HEK293 (cell line): Measurements from ENCODE around the gene SPRED2.

ENCODE experiments used
- CTCF ChIA-PET: fragments of 350-600 bp; formaldehyde crosslinking; extraction: SDS; loops from one replicate; lab custom pipeline; 2021; ENCODE audit warnings: antibody characterized with exemption; lab: Yijun Ruan, JAX
- POLR2A ChIA-PET: fragments of 300-600 bp; formaldehyde crosslinking; extraction: SDS; loops from one replicate; lab custom pipeline; 2020; ENCODE audit warnings: antibody characterized with exemption, inconsistent platforms; lab: Yijun Ruan, JAX
- H3K27ac ChIP-seq: fragments of 200-500 bp; sonication (Bioruptor generic); 2 replicates; pipeline ENCODE4 v1.5.1; 2014; ENCODE audit warnings: low read depth, low read length, control low read depth, inconsistent platforms; ENCODE audit errors: extremely low read depth
- H3K36me3 ChIP-seq, 2 experiments: fragments of 200-500 bp in 1 of 2; sonication (Bioruptor generic) in 1 of 2; 1 replicate in 1 of 2; 2 replicates in 1 of 2; pipeline ENCODE4 v1.5.1; 2014 to 2017; ENCODE audit warnings: inconsistent platforms in 2 of 2, low read length in 2 of 2; ENCODE audit not compliant: control insufficient read depth in 2 of 2, insufficient read depth in 1 of 2
- H3K4me1 ChIP-seq: fragments of 200-500 bp; sonication (Bioruptor generic); 2 replicates; pipeline ENCODE4 v1.5.1; 2014; ENCODE audit warnings: mild to moderate bottlenecking, low read length, inconsistent platforms; ENCODE audit not compliant: control insufficient read depth, insufficient read depth
- H3K4me3 ChIP-seq: 2 replicates; pipeline ENCODE4 v1.5.1; 2011; ENCODE audit warnings: low read depth, mild to moderate bottlenecking, control low read depth, low read length, moderate library complexity
- H3K9me3 ChIP-seq: fragments of 200-500 bp; sonication (Bioruptor generic); 2 replicates; pipeline ENCODE4 v1.5.1; 2014; ENCODE audit warnings: low read depth, low read length, inconsistent platforms; ENCODE audit not compliant: control insufficient read depth, insufficient read depth
- KLF1 ChIP-seq: fragments of 450-650 bp; formaldehyde crosslinking; IDR thresholded peaks from 2 replicates; pipeline ENCODE4 v1.5.1; 2016; ENCODE audit warnings: missing biosample characterization, missing genetic modification characterization
- OVOL3 ChIP-seq: fragments of 450-650 bp; formaldehyde crosslinking; IDR thresholded peaks from 2 replicates; pipeline ENCODE4 v1.5.1; 2016; ENCODE audit warnings: missing biosample characterization, missing genetic modification characterization
- SP2 ChIP-seq: fragments of 450-650 bp; formaldehyde crosslinking; IDR thresholded peaks from 2 replicates; pipeline ENCODE4 v1.5.1; 2016; ENCODE audit warnings: missing biosample characterization, missing genetic modification characterization
- ZBTB1 ChIP-seq: fragments of 450-650 bp; formaldehyde crosslinking; IDR thresholded peaks from 2 replicates; pipeline ENCODE4 v1.5.1; 2016; ENCODE audit warnings: missing biosample characterization, missing genetic modification characterization
- ZBTB20 ChIP-seq: fragments of 450-650 bp; formaldehyde crosslinking; IDR thresholded peaks from 2 replicates; pipeline ENCODE4 v1.5.1; 2016; ENCODE audit warnings: missing biosample characterization, missing genetic modification characterization
- ZBTB8A ChIP-seq: fragments of 450-650 bp; formaldehyde crosslinking; IDR thresholded peaks from 2 replicates; pipeline ENCODE4 v1.5.1; 2016; ENCODE audit warnings: missing biosample characterization, missing genetic modification characterization
- ZNF138 ChIP-seq: fragments of 450-650 bp; formaldehyde crosslinking; IDR thresholded peaks from 2 replicates; pipeline ENCODE4 v1.5.1; 2016; ENCODE audit warnings: missing biosample characterization, missing genetic modification characterization, borderline replicate concordance
- ZNF174 ChIP-seq: fragments of 450-650 bp; formaldehyde crosslinking; IDR thresholded peaks from 2 replicates; pipeline ENCODE4 v1.5.0; 2017; ENCODE audit warnings: missing biosample characterization, mild to moderate bottlenecking, missing genetic modification characterization
- ZNF19 ChIP-seq: fragments of 450-650 bp; formaldehyde crosslinking; IDR thresholded peaks from 2 replicates; pipeline ENCODE4; 2016; ENCODE audit warnings: missing biosample characterization, missing genetic modification characterization, low read depth
- ZNF239 ChIP-seq: fragments of 450-650 bp; formaldehyde crosslinking; IDR thresholded peaks from 2 replicates; pipeline ENCODE4 v1.5.1; 2016; ENCODE audit warnings: missing biosample characterization, missing genetic modification characterization
- ZNF274 ChIP-seq, 2 experiments: fragments of 200-500 bp in 1 of 2; fragments of 450-650 bp in 1 of 2; sonication (Bioruptor generic) in 1 of 2; formaldehyde crosslinking in 1 of 2; IDR thresholded peaks; 2 replicates each; pipeline versions ENCODE4 v1.5.1 to v1.6.1; 2014 to 2016; ENCODE audit warnings: borderline replicate concordance in 1 of 2, inconsistent platforms in 1 of 2, low read length in 1 of 2, missing biosample characterization in 1 of 2, missing genetic modification characterization in 1 of 2
- ZNF394 ChIP-seq: fragments of 450-650 bp; formaldehyde crosslinking; IDR thresholded peaks from 2 replicates; pipeline ENCODE4 v1.5.1; 2016; ENCODE audit warnings: missing biosample characterization, missing genetic modification characterization, mild to moderate bottlenecking, moderate library complexity, borderline replicate concordance
- ZNF501 ChIP-seq: fragments of 450-650 bp; formaldehyde crosslinking; IDR thresholded peaks from 2 replicates; pipeline ENCODE4 v1.5.1; 2016; ENCODE audit warnings: missing biosample characterization, missing genetic modification characterization
- ZNF510 ChIP-seq: fragments of 450-650 bp; formaldehyde crosslinking; IDR thresholded peaks from 2 replicates; pipeline ENCODE4 v1.5.1; 2018; ENCODE audit warnings: mild to moderate bottlenecking, missing genetic modification characterization, missing biosample characterization; ENCODE audit not compliant: insufficient replicate concordance
- ZNF514 ChIP-seq: fragments of 450-650 bp; formaldehyde crosslinking; IDR thresholded peaks from 2 replicates; pipeline ENCODE4 v1.5.1; 2016; ENCODE audit warnings: missing biosample characterization, missing genetic modification characterization
- ZNF530 ChIP-seq: fragments of 450-650 bp; formaldehyde crosslinking; IDR thresholded peaks from 2 replicates; pipeline ENCODE4 v1.5.1; 2016; ENCODE audit warnings: low read depth, missing biosample characterization, missing genetic modification characterization
- ZNF596 ChIP-seq: fragments of 450-650 bp; IDR thresholded peaks from 2 replicates; pipeline ENCODE4 v1.5.0; 2018; ENCODE audit warnings: missing biosample characterization, mild to moderate bottlenecking, missing genetic modification characterization, moderate library complexity
- ZNF610 ChIP-seq: fragments of 450-650 bp; formaldehyde crosslinking; IDR thresholded peaks from 2 replicates; pipeline ENCODE4 v1.5.1; 2016; ENCODE audit warnings: missing biosample characterization, missing genetic modification characterization, borderline replicate concordance
- ZNF623 ChIP-seq: fragments of 450-650 bp; formaldehyde crosslinking; IDR thresholded peaks from 2 replicates; pipeline ENCODE4 v1.5.1; 2016; ENCODE audit warnings: missing biosample characterization, missing genetic modification characterization
- ZNF624 ChIP-seq: fragments of 450-650 bp; formaldehyde crosslinking; IDR thresholded peaks from 2 replicates; pipeline ENCODE4 v1.5.1; 2017; ENCODE audit warnings: missing biosample characterization, missing genetic modification characterization
- ZNF664 ChIP-seq: fragments of 450-650 bp; formaldehyde crosslinking; IDR thresholded peaks from 2 replicates; pipeline ENCODE4 v1.5.1; 2016; ENCODE audit warnings: missing biosample characterization, missing genetic modification characterization
- ZNF677 ChIP-seq: fragments of 450-650 bp; IDR thresholded peaks from 2 replicates; pipeline ENCODE4 v1.5.0; 2018; ENCODE audit warnings: missing biosample characterization, mild to moderate bottlenecking, missing genetic modification characterization, moderate library complexity
- TF ChIP-seq, protein P1 (sequence below): fragments of 450-650 bp; formaldehyde crosslinking; IDR thresholded peaks from 2 replicates; pipeline ENCODE4 v1.5.1; 2016; ENCODE audit warnings: missing biosample characterization, missing genetic modification characterization
- TF ChIP-seq, protein P2 (sequence below): fragments of 450-650 bp; formaldehyde crosslinking; IDR thresholded peaks from 2 replicates; pipeline ENCODE4 v1.5.1; 2017; ENCODE audit warnings: missing biosample characterization, missing genetic modification characterization
- TF ChIP-seq, protein P3 (sequence below): fragments of 450-650 bp; formaldehyde crosslinking; conservative IDR thresholded peaks from 2 replicates; pipeline ENCODE4 v1.5.1; 2016; ENCODE audit warnings: low read depth, missing biosample characterization, missing genetic modification characterization

Gene SPRED2

DNA sequence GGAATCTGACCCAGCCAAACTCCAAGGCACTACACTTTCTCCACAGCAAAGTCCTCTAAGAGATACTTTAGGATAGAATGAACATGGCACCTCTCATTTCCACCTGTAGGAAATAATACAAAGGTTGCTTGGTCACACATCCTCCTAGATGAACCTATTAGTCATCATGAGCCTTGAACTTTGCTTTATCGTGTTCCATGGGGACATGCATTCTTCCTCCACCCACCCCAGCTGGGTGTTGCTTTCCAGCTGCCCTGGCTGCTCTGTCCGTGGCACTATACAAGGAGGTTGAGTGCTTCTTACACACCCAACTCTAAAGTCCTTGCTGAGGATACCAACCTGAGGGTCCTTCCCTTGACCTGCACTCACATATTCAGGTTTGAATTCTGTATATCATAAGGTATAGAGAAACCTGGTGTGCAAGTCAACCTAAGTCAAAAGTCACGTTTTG, 52.7 kb downstream of the SPRED2 start (continued):
- no peak for TF ChIP-seq ZNF596
- TF ChIP-seq ZNF394 (tag by site-specific recombination): no peak
- no peak for TF ChIP-seq ZNF610 (tag by site-specific recombination)
- no peak for TF ChIP-seq ZNF623 (tag by site-specific recombination)
- TF ChIP-seq ZBTB8A (tag by site-specific recombination): no peak
- no peak for TF ChIP-seq ZNF239 (tag by site-specific recombination)
- no peak for TF ChIP-seq ZNF664 (tag by site-specific recombination)
- TF ChIP-seq ZNF530 (tag by site-specific recombination): no peak
- TF ChIP-seq OVOL3 (tag by site-specific recombination): no peak
- TF ChIP-seq, protein P1, sequence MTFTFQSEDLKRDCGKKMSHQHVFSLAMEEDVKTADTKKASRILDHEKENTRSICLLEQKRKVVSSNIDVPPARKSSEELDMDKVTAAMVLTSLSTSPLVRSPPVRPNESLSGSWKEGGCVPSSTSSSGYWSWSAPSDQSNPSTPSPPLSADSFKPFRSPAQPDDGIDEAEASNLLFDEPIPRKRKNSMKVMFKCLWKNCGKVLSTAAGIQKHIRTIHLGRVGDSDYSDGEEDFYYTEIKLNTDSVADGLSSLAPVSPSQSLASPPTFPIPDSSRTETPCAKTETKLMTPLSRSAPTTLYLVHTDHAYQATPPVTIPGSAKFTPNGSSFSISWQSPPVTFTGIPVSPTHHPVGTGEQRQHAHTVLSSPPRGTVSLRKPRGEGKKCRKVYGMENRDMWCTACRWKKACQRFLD (tag by site-specific recombination): no peak
- TF ChIP-seq ZNF677 (tag by site-specific recombination): no peak
- TF ChIP-seq, all 188 proteins: peak for 0

DNA sequence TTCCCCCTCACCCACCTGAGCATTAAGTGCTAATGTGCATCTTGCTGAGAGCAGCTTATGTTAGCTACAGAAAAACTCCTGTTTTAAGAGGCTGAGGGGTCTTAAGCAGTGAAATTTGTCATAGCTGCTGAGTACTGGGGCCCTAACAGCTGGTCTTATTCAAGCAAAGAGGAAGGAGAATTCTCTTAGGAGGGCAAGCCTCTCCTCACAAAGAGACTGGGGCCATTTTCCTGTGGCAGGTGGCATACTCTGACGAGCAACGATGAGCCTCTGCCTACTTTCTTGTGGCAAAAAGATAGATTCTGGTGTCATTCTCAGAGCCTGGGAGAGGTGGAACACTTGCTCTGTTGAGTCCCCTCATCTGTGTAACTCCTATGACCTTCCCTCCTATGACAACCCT, 53.2 kb downstream of the SPRED2 start:
- CTCF ChIA-PET: interaction anchor here (0.5 kb wide), 1 partner anchor 27 kb away, joined by 3 read pairs; no protein-coding TSS in a partner anchor
- TF ChIP-seq ZNF510 (tag by site-specific recombination) (no peak), ZNF530 (tag by site-specific recombination) (no peak), KLF1 (tag by site-specific recombination) (no peak), ZNF514 (tag by site-specific recombination) (no peak), ZBTB20 (peak; percentile 59), ZNF624 (tag by site-specific recombination) (no peak)
- TF ChIP-seq, all 188 proteins: peak for 1
- POLR2A ChIA-PET: no interaction called here
- no peak overlapping the region for H3K27ac ChIP-seq
- H3K9me3 ChIP-seq: no peaks in the 10 kb centered on the region
- H3K4me1 ChIP-seq: peaks cover 28% of the 10 kb centered on the region
- no peaks in the 10 kb centered on the region for H3K36me3 ChIP-seq
- no peak overlapping the region for H3K4me3 ChIP-seq

DNA sequence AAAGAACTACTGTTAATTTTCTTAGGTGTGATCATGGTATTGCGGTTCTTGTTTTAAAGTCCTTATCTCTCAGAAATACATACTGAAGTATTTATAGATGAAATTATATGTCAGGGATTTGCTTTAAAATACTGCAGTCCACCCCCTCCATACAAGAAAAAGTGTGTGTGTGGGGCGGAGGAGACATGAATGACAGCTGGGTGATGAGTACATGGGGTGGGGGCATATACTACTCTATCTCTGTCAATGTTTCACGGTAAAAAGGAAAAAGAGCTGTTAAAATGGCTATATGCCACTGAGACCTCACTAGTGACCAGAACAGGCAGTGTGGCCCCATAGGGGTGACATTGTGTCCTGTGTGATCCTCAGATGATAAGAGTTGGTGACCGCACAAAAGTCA, 54.1 kb downstream of the SPRED2 start:
- H3K4me3 ChIP-seq: no peak overlapping the region
- CTCF ChIA-PET: interaction anchor here (0.5 to 0.6 kb wide), 2 partner anchors 123 to 905 kb away, joined by 3 read pairs; no protein-coding TSS in a partner anchor
- no peaks in the 10 kb centered on the region for H3K9me3 ChIP-seq
- no peak overlapping the region for H3K27ac ChIP-seq
- peaks cover 27% of the 10 kb centered on the region for H3K4me1 ChIP-seq
- H3K36me3 ChIP-seq: no peaks in the 10 kb centered on the region
- TF ChIP-seq ZNF501 (no peak), ZNF138 (tag by site-specific recombination) (no peak), ZNF19 (tag by site-specific recombination) (no peak), ZNF274 (IDR thresholded peaks at IDR 0.05; ENCODE audit: low read length) (no peak), ZNF274 (tag by site-specific recombination; IDR thresholded peaks at IDR 0.05; ENCODE audit: borderline replicate concordance) (no peak), ZBTB1 (no peak), ZNF174 (tag by site-specific recombination) (no peak), SP2 (tag by site-specific recombination) (no peak)
- TF ChIP-seq, protein P2, sequence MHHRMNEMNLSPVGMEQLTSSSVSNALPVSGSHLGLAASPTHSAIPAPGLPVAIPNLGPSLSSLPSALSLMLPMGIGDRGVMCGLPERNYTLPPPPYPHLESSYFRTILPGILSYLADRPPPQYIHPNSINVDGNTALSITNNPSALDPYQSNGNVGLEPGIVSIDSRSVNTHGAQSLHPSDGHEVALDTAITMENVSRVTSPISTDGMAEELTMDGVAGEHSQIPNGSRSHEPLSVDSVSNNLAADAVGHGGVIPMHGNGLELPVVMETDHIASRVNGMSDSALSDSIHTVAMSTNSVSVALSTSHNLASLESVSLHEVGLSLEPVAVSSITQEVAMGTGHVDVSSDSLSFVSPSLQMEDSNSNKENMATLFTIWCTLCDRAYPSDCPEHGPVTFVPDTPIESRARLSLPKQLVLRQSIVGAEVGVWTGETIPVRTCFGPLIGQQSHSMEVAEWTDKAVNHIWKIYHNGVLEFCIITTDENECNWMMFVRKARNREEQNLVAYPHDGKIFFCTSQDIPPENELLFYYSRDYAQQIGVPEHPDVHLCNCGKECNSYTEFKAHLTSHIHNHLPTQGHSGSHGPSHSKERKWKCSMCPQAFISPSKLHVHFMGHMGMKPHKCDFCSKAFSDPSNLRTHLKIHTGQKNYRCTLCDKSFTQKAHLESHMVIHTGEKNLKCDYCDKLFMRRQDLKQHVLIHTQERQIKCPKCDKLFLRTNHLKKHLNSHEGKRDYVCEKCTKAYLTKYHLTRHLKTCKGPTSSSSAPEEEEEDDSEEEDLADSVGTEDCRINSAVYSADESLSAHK (tag by site-specific recombination): no peak
- TF ChIP-seq, protein P3, sequence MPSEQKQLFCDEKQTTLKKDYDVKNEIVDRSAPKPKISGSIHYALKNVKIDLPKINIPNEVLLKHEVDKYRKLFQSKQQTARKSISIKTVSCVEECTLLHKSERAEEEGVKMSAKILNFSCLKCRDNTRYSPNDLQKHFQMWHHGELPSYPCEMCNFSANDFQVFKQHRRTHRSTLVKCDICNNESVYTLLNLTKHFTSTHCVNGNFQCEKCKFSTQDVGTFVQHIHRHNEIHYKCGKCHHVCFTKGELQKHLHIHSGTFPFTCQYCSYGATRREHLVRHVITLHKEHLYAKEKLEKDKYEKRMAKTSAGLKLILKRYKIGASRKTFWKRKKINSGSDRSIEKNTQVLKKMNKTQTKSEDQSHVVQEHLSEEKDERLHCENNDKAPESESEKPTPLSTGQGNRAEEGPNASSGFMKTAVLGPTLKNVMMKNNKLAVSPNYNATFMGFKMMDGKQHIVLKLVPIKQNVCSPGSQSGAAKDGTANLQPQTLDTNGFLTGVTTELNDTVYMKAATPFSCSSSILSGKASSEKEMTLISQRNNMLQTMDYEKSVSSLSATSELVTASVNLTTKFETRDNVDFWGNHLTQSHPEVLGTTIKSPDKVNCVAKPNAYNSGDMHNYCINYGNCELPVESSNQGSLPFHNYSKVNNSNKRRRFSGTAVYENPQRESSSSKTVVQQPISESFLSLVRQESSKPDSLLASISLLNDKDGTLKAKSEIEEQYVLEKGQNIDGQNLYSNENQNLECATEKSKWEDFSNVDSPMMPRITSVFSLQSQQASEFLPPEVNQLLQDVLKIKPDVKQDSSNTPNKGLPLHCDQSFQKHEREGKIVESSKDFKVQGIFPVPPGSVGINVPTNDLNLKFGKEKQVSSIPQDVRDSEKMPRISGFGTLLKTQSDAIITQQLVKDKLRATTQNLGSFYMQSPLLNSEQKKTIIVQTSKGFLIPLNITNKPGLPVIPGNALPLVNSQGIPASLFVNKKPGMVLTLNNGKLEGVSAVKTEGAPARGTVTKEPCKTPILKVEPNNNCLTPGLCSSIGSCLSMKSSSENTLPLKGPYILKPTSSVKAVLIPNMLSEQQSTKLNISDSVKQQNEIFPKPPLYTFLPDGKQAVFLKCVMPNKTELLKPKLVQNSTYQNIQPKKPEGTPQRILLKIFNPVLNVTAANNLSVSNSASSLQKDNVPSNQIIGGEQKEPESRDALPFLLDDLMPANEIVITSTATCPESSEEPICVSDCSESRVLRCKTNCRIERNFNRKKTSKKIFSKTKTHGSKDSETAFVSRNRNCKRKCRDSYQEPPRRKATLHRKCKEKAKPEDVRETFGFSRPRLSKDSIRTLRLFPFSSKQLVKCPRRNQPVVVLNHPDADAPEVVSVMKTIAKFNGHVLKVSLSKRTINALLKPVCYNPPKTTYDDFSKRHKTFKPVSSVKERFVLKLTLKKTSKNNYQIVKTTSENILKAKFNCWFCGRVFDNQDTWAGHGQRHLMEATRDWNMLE (tag by site-specific recombination): no peak
- POLR2A ChIA-PET: interaction anchor here (0.6 to 1.0 kb wide), 2 partner anchors 28 to 109 kb away, joined by 3 read pairs; no protein-coding TSS in a partner anchor
